ENCODE results near the gene CHKB.

- no peak for TF ChIP-seq POLR2A (IDR thresholded peaks at IDR 0.05)
- TF ChIP-seq CTCF (IDR thresholded peaks at IDR 0.05) = no peak
These were observed 44.4 kb upstream of the CHKB start for GRCh38 chr22:50626850-50627641.

Data from adrenal gland (tissue), 5 donors.